T-helper 2 cell treated with Interferon-gamma antibody and Interleukin-4, amounts not matched to agents 5 μg/mL and 100 μg/mL, for 36 hours (primary cell): Measurements from ENCODE around the gene RNF145.
"Not testable (repeated sequence)": the region's sequence is repeated elsewhere in the genome, so short reads cannot be mapped to it uniquely, and the experiment has no call there.

Source experiments
- DNase-seq: peaks from one replicate; pipeline ENCODE4 v3.0.0; 2021; ENCODE audit warnings: low spot score
- H3K27ac Mint-ChIP-seq: one replicate; pipeline ENCODE4 v1.8.0; 2021; ENCODE audit warnings: mild to moderate bottlenecking, mixed read lengths
- H3K27me3 Mint-ChIP-seq: one replicate; pipeline ENCODE4 v1.8.0; 2021; ENCODE audit warnings: low read depth, mixed read lengths
- H3K36me3 Mint-ChIP-seq: one replicate; pipeline ENCODE4 v1.8.0; 2021; ENCODE audit warnings: low read depth, mixed read lengths
- H3K4me1 Mint-ChIP-seq: one replicate; pipeline ENCODE4 v1.8.0; 2021; ENCODE audit warnings: low read depth, mixed read lengths
- H3K4me3 Mint-ChIP-seq: one replicate; pipeline ENCODE4 v1.8.0; 2022; ENCODE audit warnings: mild to moderate bottlenecking, moderate library complexity, mixed read lengths
- H3K9me3 Mint-ChIP-seq: one replicate; pipeline ENCODE4 v1.8.0; 2021; ENCODE audit warnings: mixed read lengths

The RNF145 gene

GRCh38 chr5:159149085-159149484, 60.3 kb downstream of the RNF145 start:
- Mint-ChIP-seq H3K36me3 (no peaks in the 10 kb centered on the region), H3K4me3 (no peak overlapping the region), H3K27ac (no peak overlapping the region), H3K27me3 (peaks cover 29% of the 10 kb centered on the region), H3K4me1 (peaks cover 6% of the 10 kb centered on the region), H3K9me3 (no peaks in the 10 kb centered on the region)
- no peak for DNase-seq

- H3K27ac Mint-ChIP-seq: no peak overlapping the region
- no peaks in the 10 kb centered on the region for H3K36me3 Mint-ChIP-seq
- H3K27me3 Mint-ChIP-seq: peaks cover 40% of the 10 kb centered on the region
- no peak for DNase-seq
- H3K9me3 Mint-ChIP-seq: no peaks in the 10 kb centered on the region
- H3K4me3 Mint-ChIP-seq: no peak overlapping the region
- peaks cover 6% of the 10 kb centered on the region for H3K4me1 Mint-ChIP-seq
Observed at GRCh38 chr5:159147976-159148375, 61.4 kb downstream of the RNF145 start.

- Mint-ChIP-seq H3K36me3 (no peaks in the 10 kb centered on the region), H3K4me1 (peaks cover 6% of the 10 kb centered on the region), H3K4me3 (no peak overlapping the region), H3K27ac (no peak overlapping the region), H3K27me3 (peaks cover 51% of the 10 kb centered on the region), H3K9me3 (no peaks in the 10 kb centered on the region)
- no peak for DNase-seq
Observed at GRCh38 chr5:159146839-159147238, 62.5 kb downstream of the RNF145 start.

- H3K4me1 Mint-ChIP-seq, H3K27ac Mint-ChIP-seq, DNase-seq, H3K9me3 Mint-ChIP-seq, H3K36me3 Mint-ChIP-seq, H3K4me3 Mint-ChIP-seq: not testable (repeated sequence)
- H3K27me3 Mint-ChIP-seq: peaks cover 50% of the 10 kb centered on the region
Observed at GRCh38 chr5:159145160-159145559, 64.2 kb downstream of the RNF145 start.

GRCh38 chr5:159139802-159140201, 69.6 kb downstream of the RNF145 start:
- peaks cover 49% of the 10 kb centered on the region for H3K27me3 Mint-ChIP-seq
- H3K36me3 Mint-ChIP-seq: no peaks in the 10 kb centered on the region
- H3K9me3 Mint-ChIP-seq: no peaks in the 10 kb centered on the region
- no peaks in the 10 kb centered on the region for H3K4me1 Mint-ChIP-seq
- DNase-seq: no peak
- no peak overlapping the region for H3K4me3 Mint-ChIP-seq
- no peak overlapping the region for H3K27ac Mint-ChIP-seq

GRCh38 chr5:159135896-159136531, 73.3 kb downstream of the RNF145 start:
- H3K27me3 Mint-ChIP-seq: peaks cover 21% of the 10 kb centered on the region
- no peaks in the 10 kb centered on the region for H3K36me3 Mint-ChIP-seq
- no peaks in the 10 kb centered on the region for H3K9me3 Mint-ChIP-seq
- H3K27ac Mint-ChIP-seq: no peak overlapping the region
- H3K4me3 Mint-ChIP-seq: no peak overlapping the region
- no peak for DNase-seq
- peaks cover 6% of the 10 kb centered on the region for H3K4me1 Mint-ChIP-seq

- H3K27ac Mint-ChIP-seq: no peak overlapping the region
- H3K9me3 Mint-ChIP-seq: no peaks in the 10 kb centered on the region
- no peak overlapping the region for H3K4me3 Mint-ChIP-seq
- H3K4me1 Mint-ChIP-seq: peaks cover 6% of the 10 kb centered on the region
- H3K27me3 Mint-ChIP-seq: peaks cover 20% of the 10 kb centered on the region
- DNase-seq: no peak
- H3K36me3 Mint-ChIP-seq: no peaks in the 10 kb centered on the region
Observed at GRCh38 chr5:159133041-159133741, 76.2 kb downstream of the RNF145 start.

- H3K27ac Mint-ChIP-seq: no peak overlapping the region
Observed at GRCh38 chr5:159132429-159133040, 76.8 kb downstream of the RNF145 start.

GRCh38 chr5:159131951-159132350, 77.4 kb downstream of the RNF145 start:
- Mint-ChIP-seq H3K4me3 (no peak overlapping the region), H3K27ac (no peak overlapping the region), H3K27me3 (peaks cover 27% of the 10 kb centered on the region), H3K9me3 (no peaks in the 10 kb centered on the region), H3K36me3 (no peaks in the 10 kb centered on the region), H3K4me1 (peaks cover 6% of the 10 kb centered on the region)
- no peak for DNase-seq

More at GRCh38 chr5:159132429-159133040, 76.8 kb downstream of the RNF145 start:
- Mint-ChIP-seq H3K27me3 (peaks cover 25% of the 10 kb centered on the region), H3K9me3 (no peaks in the 10 kb centered on the region), H3K4me1 (peaks cover 6% of the 10 kb centered on the region), H3K4me3 (no peak overlapping the region), H3K36me3 (no peaks in the 10 kb centered on the region)
- no peak for DNase-seq

- Mint-ChIP-seq H3K27me3 (peaks cover 34% of the 10 kb centered on the region), H3K36me3 (no peaks in the 10 kb centered on the region), H3K4me3 (no peak overlapping the region), H3K4me1 (peaks cover 6% of the 10 kb centered on the region), H3K9me3 (peaks cover under 1% of the 10 kb centered on the region), H3K27ac (no peak overlapping the region)
- DNase-seq: no peak
Observed at GRCh38 chr5:159130871-159131270, 78.5 kb downstream of the RNF145 start.

GRCh38 chr5:159128070-159128541, 81.2 kb downstream of the RNF145 start:
- H3K36me3 Mint-ChIP-seq: no peaks in the 10 kb centered on the region
- no peak overlapping the region for H3K27ac Mint-ChIP-seq
- H3K4me1 Mint-ChIP-seq: peaks cover 4% of the 10 kb centered on the region
- no peak overlapping the region for H3K4me3 Mint-ChIP-seq
- H3K9me3 Mint-ChIP-seq: peaks cover 19% of the 10 kb centered on the region
- DNase-seq: no peak
- H3K27me3 Mint-ChIP-seq: peaks cover 43% of the 10 kb centered on the region

- peaks cover 31% of the 10 kb centered on the region for H3K9me3 Mint-ChIP-seq
- H3K4me1 Mint-ChIP-seq: peaks cover 21% of the 10 kb centered on the region
- H3K27me3 Mint-ChIP-seq: peaks cover 29% of the 10 kb centered on the region
- H3K36me3 Mint-ChIP-seq: peaks cover 7% of the 10 kb centered on the region
- H3K27ac Mint-ChIP-seq: no peak overlapping the region
- H3K4me3 Mint-ChIP-seq: no peak overlapping the region
- no peak for DNase-seq
Observed at GRCh38 chr5:159123700-159124099, 85.7 kb downstream of the RNF145 start.

- Mint-ChIP-seq H3K4me3 (no peak overlapping the region), H3K36me3 (peaks cover 7% of the 10 kb centered on the region), H3K4me1 (peaks cover 21% of the 10 kb centered on the region), H3K9me3 (peaks cover 31% of the 10 kb centered on the region), H3K27me3 (peaks cover 29% of the 10 kb centered on the region), H3K27ac (no peak overlapping the region)
- DNase-seq: no peak
Observed at GRCh38 chr5:159123189-159123588, 86.2 kb downstream of the RNF145 start.

GRCh38 chr5:159121061-159121460, 88.3 kb downstream of the RNF145 start:
- Mint-ChIP-seq H3K27ac (peak overlapping the region; percentile 44), H3K36me3 (peaks cover 7% of the 10 kb centered on the region), H3K4me1 (peaks cover 21% of the 10 kb centered on the region), H3K27me3 (peaks cover 13% of the 10 kb centered on the region), H3K9me3 (peaks cover 31% of the 10 kb centered on the region), H3K4me3 (peak overlapping the region; percentile 68)
- DNase-seq: no peak
